H1 (cell line): ENCODE results near the gene APOL1. TPM values are rescaled to one million over a fixed set of nuclear protein-coding genes. Genes with fewer than 3 reads are reported as not detected.

ENCODE experiments used
- SRF ChIP-seq: IDR thresholded peaks from 2 replicates; pipeline ENCODE4 v1.6.1; 2011; ENCODE audit warnings: mild to moderate bottlenecking, low read depth, low read length, moderate library complexity
- polyA plus RNA-seq, 7 experiments: library from polyadenylated mRNA; depleted of rRNA in 3 of 7; stranded (reverse) in 5 of 7; unstranded in 2 of 7; fragments of >200 nt in 5 of 7; fragments of 200-250 nt in 2 of 7; gene quantifications; 1 replicate in 5 of 7; 2 replicates in 1 of 7; 4 replicates in 1 of 7; pipeline versions ENCODE4 v1.2.1 to v1.2.3, GENCODE V29; 2011 to 2013; ENCODE audit warnings: missing spikeins in 2 of 7, mixed read lengths in 2 of 7
- total RNA-seq: library from RNA; stranded (reverse); fragmentation: NEBNext Ultra II Directional; extraction: Animal tissue kit (Norgen Biotek cat#: 25700); gene quantifications from 2 replicates; pipeline ENCODE4 v1.2.1, GENCODE V29; 2021
- TF ChIP-seq, protein P1 (sequence below): IDR thresholded peaks from 2 replicates; pipeline ENCODE4 v1.6.1; 2011; ENCODE audit warnings: low read length, improper control_type of control experiment

The APOL1 gene
- total and polyA plus RNA-seq, 2 of the 8 experiments (the other 6 are each of a cell fraction or from before 2014, with no cell fraction given), result not detected

GRCh38 chr22:36225333-36225922 is 27.5 kb upstream of the APOL1 start (continued):
- TF ChIP-seq, protein P1, sequence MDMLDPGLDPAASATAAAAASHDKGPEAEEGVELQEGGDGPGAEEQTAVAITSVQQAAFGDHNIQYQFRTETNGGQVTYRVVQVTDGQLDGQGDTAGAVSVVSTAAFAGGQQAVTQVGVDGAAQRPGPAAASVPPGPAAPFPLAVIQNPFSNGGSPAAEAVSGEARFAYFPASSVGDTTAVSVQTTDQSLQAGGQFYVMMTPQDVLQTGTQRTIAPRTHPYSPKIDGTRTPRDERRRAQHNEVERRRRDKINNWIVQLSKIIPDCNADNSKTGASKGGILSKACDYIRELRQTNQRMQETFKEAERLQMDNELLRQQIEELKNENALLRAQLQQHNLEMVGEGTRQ, result no peak
- TF ChIP-seq SRF, result no peak
